IPS DF 19.7 (cell line): ENCODE results near the gene RWDD2A.
"Not testable (repeated sequence)": the region's sequence is repeated elsewhere in the genome, so short reads cannot be mapped to it uniquely, and the experiment has no call there.

Source experiments
- DNase-seq: peaks from one replicate; pipeline ENCODE4 v3.0.0-alpha.2; 2013; ENCODE audit warnings: low read depth, low spot score

RWDD2A gene

DNA sequence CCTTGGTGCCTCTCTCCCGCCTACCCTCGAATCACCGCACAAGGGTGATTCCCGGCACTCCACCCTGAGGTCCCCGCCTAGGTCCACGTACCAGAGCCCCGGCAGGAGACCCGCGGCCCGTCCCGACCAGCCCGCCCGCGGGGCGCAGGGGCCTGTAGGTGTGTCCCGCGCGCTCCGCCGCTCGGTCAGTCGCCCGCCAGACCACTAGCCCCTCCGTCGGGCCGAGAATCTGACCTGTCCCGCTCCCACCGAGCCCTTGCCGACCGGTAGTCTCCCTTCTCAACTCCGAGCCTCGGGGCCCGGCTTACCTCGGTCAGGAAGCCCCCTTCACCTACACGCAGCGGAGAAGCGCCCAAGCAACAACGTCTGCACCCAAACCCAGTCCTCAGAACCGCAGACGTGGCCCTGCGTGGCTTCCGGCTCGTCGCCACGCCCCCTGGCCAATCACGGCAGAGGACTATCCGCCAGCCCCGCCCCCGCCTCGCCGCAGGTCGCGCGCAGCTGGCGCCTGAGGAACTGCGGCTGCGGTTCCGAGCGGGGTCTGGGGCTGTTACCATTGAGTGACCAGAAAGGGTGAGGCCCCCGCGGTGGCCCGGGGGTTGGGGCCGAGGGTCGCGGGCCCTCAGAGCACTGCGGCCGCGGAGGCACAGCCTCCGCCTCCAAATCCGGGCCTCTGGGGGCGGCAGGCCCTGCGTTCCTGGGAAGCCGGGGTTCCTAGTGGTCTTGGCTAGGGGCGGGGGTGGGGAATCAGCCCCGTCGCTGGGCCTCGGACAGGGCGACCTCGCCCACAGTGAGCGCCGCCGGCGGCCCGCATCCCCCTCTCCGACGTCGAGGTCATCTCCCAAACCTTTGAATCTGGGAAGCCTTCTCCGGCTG, at the start of gene RWDD2A, which contains the start of gene PGM3:
Gene RWDD2A (plus strand): TSS at position 487 of the 876 bp plus-strand sequence. CDS start 1,095 bp downstream, outside the sequence.
Gene PGM3 (minus strand): TSS at position 395 of the 876 bp plus-strand sequence. CDS start 2,253 bp downstream, outside the sequence.
- DNase-seq, result peak; percentile 25

DNA sequence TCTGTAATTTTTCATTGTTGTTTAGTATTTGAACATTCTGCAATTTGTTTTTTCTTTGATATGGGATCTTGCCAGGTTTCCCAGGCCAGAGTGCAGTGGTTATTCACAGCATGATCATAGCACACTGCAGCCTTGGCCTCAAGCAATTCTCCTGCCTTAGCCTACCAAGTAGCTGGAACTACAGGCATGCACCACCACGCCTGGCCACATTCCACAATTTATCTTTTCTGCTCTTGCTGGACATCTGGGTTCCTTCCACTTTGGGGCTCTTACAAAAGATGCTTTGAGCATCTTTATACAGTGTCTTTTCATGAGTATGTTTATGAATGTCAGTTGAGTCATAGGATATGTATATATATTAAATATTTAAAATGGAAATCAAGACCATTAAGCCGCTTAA, 42.0 kb upstream of the RWDD2A start:
- DNase-seq, result no peak

DNA sequence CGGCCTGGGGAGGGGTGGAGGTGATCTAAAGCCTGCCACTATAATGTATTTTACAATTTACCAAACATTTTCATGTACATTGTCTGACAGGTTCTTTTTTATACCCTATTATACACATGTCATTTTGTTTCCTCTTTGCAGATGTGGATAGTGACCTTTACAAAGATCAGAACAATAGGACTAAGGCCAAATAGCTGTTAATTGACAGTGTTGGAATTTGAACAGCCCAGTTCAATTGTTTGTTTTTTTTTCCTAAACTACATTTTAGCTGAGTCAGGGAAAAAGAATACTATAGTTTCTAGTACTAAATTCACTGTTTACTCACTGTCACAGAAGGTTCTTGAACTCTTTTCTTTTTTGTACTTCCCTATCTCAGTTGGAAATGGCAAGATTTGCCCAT, 40.2 kb upstream of the RWDD2A start:
- DNase-seq, result no peak

DNA sequence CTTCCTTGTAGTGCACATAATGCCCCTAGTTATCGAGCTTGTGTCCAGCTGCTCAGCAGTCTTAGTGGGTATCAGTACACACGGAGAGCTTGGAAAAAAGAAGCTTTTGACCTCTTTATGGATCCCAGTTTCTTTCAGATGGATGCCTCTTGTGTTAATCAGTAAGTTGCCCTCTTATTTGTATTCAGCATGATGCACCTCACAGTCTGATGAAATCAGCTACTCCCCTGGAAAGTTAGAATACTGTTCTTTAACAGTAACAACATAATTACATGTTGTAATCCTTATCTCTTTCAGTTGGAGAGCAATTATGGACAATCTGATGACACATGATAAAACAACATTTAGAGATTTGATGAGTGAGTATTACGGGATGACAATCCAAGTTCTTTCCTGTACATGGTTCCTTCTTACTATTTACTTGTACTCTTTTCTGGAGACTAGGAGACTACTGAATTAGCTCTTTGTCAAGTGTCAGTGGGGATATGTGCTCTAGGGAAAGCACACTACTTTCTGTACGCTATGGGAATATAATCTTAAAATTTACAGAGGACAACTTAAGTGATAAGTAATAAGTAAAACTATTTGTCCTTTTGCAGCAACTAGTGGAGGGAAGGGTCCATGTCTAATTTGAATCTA, 39.2 kb upstream of the RWDD2A start:
- DNase-seq, result no peak

DNA sequence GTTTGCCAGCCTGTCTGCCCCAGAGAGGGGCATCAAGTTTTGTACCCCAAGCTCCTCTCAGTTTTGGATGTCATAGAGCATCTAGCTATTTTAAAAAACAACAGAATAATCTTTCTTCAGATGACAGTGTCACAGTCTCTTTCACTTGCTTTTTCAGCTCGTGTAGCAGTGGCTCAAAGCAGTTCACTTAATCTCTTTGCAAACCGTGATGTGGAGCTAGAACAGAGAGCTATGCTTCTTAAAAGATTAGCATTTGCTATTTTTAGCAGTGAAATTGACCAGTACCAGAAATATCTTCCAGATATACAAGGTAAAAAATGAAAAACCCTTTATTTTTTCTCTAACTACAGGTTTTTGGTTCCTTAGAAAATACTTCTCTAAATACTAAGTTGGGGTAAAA, 37.4 kb upstream of the RWDD2A start:
- no peak for DNase-seq

DNA sequence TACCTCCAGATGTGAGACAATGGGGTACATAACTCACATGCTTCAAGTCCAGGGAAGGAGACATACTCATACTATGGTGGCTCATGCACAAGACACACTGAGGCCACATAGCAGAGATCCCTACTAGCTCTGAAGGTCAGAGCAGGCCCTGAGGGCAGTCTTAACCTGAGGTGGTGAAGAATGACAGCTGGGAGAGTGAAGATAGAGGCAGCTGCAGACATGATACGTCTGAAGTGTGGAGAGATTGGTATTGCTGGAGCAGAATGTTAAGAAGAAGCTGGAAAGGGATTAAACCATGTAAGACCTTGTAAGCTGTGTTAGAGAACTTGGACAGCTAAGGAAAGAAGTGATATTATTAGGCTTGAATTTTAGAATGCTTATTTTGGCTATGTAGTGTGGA, 33.0 kb upstream of the RWDD2A start:
- no peak for DNase-seq

DNA sequence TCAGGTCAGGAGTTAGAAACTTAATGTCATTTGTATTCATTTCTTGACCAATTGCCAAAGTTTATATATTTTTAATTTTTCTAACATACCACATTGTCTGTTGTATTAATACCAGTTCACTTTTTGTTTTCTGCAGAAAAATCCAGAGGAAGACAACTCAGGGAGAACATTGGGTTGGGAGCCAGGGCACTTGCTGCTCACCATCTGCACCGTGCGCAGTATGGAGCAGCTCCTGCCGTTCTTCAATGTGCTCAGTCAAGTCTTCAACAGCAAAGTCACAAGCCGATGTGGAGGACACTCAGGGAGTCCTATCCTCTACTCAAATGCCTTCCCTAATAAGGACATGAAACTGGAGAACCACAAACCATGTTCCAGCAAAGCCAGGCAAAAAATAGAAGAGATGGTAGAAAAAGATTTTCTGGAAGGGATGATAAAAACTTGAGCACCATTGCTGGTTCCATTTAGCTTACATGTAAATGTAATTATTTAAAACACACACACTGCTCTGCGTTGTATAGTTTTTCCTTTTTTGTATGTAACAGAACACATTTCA, 25.4 kb upstream of the RWDD2A start:
- DNase-seq, result no peak

DNA sequence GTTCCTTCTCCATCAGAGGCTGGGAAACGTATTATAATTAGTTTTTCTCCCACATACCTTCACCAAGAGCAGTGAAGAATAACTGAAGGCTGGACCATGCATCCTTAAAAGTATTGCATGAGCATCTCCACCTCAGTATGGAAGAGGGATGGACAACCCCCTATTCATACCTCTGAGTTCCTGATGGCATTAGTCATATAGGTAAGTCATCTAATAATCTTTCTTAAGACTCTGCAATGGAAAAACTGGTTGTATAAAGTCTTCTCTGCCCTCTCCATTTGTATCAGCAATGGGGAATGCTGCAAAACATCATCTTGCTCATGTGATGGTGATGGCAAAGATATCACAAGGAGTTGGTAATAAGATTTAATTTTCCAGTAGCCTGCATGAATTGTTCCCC, 24.6 kb upstream of the RWDD2A start:
- no peak for DNase-seq

DNA sequence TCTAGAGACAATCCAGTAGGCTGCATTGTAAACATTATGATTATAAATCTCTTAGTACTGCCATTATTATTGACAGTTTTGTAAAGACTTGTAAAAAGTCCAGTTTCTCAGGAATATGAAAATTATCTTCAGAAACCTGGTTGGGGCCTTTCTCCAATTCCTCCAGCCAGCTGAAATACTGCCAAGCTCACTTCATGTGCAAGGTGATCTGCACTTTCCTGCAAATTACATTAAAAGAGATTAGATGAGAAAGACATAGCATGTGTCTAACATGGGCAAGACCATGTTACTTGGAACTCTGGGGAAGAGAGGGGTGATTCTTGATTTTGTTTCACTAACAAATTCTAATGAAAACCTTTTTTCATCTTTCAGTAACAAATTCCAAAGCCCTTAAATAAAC, 24.1 kb upstream of the RWDD2A start:
- DNase-seq, result no peak

DNA sequence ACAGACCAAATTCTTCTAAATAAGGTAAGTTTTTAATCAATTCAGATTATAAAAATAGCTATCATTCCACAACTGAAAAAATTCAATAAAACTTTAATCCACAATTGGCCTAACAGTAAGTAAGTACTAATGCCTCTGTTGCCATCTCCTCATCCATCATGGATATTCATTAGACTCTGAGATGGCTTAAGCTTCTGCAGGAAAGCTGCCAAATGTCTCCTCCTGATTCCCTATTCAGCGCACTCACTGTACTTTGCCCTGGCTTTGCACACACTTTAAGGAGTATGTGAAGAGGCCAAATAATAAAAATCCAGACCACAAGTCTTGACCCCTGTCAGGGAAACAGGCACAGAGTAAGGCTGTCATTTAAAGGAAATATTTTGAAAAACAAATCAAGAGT, 23.6 kb upstream of the RWDD2A start:
- DNase-seq, result no peak

DNA sequence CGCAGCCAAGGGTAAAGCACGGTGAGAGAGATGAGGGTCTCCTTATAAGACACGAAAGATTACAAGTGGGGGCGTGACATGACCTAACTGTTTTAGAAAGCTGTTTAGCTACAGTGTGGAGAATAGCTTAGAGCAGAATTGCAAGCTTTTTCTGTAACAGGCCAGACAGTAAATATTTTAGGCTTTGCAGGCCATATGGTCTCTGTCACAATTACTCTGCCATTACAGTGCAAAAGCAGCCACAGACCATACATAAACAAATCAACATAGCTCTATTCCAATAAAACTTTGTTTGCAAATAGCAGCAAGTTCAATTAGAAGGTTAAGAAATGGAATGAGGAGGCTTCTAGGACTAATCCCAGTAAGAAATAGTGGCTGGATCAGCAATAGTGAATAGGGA, 16.9 kb upstream of the RWDD2A start:
- DNase-seq, result no peak

DNA sequence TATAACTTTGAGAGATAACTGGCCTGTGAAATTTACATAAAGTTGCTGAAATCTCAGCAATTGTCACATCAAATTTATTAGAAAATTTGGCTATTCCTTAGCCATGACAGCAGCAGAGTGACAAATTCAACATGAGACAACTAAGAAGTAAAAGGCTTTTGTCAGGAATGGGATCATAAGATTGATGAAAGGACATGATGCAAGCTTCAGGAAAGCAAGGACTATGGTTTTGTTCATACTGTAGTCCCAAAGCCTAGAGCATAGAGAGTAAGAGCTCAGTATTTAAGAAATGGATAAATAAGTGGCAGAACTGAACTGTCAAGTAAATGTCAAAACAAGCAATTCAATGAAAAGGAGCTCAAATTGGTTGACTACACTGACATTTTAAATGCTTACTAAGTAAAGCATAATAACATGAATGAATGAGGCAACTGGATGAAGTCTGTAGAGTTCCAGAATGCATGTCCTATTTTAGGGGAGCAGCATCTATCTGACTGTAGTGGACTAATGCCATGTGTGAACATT, 12.7 kb upstream of the RWDD2A start:
- no peak for DNase-seq

DNA sequence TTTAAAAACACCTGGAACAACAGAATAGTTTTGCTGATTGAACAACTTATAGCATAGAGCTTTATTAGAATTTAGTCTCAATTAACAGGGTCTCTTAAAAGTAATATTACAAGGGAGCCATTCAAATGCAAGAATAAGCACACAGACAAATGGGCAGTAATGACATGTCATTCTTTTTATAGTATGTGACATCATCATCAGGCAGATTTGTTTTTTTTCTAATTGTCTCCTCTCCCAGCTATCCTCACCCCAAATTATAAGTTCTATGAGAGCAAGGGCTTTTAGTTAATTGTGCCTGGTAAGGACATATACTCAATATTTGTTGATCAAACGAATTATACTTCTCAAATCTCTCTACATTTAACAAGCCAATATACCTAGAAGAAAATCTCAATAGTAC, 11.0 kb upstream of the RWDD2A start:
- no peak for DNase-seq

DNA sequence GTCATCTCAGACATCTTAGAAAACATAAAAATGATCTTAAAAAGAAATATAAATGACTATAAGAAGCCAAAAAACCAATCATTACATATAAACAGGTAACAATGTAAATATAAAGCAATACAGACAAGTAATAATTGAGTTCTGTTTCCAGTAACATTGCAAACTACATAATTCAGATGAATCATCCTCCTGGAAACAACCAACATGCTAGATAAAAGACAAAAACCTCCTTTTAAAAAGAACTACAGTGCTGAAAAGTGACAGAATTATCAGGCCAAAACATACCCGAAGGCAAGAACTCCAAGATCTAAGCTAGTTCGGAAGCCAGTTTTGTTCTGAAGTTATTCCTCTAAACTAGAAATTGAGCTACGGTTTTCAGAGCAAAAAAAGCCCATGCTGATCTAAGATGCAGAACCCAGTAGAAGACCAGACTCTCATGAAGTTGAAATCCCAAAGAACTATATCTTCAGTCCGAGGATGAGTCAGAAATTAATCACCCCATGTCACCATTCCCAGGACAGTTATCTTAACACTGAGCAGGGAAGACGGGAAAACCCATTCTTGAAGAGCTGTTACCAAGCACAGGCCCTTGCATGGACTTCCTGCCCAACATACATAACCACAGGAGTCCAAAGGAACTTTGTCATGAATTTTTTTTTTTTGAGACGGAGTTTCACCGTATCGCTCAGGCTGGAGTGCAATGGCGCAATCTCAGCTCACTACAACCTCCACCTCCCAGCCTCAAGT, 9.9 kb upstream of the RWDD2A start:
- DNase-seq, result no peak

DNA sequence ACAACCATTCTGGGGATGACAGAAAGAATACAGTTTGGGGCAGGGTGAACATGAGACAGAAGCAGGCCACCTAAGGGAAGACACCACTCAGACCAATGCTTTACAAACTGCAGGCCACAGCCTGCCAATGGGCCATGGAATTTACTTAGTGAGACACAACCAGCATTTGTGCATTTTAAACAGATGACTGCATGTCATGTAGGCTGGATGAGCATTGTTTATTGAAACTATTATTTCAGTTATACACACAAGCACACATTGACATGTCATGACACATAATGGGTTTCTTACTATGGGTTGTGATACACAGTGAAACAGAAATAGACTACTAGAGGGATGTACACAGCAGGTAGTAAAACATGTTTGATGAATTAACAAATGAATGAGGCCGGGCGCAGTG, 8.1 kb upstream of the RWDD2A start:
- no peak for DNase-seq

DNA sequence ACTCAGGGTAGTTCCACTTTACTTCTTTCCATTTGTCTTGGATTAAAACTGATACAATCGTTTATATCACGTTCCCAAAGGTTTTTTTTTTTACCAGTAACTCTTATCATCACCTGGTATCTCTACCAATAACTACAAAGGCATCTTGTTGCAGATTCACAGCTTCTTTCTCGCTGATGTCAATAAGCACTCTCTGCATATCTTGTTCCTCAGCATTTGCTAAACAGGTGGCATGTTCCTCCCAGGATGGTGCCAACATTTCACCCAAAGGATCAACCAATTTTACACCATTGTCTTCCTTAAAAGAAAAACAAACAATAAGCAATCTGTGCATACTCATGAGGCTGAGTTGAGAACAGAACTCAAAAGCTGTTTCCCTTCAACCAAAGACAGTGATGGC, 4.7 kb upstream of the RWDD2A start:
- no peak for DNase-seq

DNA sequence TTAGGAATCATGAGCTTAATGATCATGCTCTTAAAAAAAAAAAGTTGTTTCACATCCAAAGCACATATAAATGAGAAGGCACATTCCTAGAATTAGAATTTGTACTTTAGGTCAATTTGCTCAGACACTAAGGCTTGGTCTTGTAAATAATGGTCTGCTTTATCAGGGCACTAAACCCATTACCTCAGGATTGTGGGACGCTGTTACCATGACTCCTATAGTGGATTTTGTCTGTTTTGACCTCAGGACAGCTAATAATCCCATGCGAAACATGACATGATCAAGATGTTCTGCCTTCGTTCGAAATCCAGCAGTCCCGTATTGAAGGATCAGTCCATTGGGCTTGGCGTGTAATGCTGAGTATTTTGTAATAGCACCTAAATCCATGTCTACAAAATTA, 2.5 kb upstream of the RWDD2A start:
- DNase-seq, result no peak

DNA sequence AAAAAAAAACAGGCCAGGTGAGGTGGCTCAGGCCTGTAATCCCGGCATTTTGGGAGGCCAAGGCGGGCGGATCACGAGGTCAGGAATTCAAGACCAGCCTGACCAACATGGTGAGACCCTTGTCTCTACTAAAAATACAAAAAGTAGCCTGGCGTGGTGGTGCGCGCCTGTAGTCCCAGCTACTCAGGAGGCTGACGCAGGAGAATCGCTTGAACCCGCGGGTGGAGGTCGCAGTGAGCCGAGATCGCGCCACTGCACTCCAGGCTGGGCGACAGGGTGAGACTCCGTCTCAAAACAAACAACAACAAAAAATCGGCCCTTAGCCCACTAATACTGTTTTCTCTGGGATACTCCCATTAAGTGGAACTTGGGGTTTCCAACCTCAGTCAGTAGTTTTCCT, 1.2 kb upstream of the RWDD2A start:
- DNase-seq, result not testable (repeated sequence)

DNA sequence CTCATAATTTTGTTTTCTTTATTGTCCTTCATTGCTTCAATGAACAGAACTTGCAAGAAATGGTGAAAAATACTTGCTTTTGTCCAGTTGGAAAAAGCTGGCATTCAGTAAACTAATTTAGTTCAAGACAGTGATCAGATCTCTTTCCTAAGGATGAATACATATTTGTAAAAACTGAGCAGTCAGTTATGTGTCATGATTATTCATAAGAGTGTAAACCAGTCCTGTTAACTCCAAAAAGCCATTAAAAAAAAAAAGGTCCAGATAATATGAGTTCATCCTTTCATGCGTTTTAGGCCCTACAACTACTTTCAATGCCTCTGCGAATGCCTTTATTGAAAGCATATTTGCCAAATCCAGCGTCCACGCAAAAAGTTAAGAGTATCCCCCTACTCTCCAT, 701 bp upstream of the RWDD2A start:
- DNase-seq, result no peak

DNA sequence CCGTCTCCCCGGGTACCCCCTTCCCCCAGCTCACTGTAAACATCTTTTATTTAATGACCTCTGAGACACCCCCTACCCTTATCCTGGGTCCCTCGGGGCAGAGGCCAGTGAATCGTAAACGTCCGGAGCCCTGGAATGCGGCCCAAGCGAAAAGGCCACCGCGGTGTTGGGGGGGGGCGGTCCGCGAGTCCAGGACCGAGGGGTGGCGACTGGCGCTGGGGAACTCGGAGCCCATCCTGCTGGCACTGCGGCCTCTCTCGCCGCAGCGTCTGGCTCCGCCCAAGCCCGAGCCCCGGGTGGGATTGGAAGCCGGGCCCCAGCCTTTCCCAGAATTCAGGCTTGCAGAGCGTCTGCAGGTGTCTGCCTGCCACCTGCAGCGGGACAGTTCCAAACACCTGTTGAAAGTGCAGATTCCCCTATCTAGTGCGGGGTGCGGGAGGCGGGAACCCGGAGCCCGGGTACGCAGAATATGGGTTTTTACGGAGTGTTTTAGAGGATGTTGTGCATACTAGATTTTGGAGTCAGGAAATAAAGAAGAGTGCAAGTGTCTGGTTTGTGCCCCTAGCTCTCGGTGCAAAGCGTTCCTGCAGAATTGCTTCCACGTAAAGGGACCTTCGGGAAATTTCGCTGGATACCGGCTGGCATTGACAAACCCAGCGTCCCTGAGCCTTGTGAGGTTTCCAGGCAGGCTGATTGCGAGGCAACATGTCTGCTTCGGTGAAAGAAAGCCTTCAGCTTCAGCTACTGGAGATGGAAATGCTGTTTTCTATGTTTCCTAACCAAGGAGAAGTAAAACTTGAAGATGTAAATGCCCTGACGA, 800 bp downstream of the RWDD2A start:
- DNase-seq, result peak; percentile 33
